SU-DHL-6 (cell line): ENCODE measurements around the gene RAB44.
"Not testable (repeated sequence)": the region's sequence is repeated elsewhere in the genome, so short reads cannot be mapped to it uniquely, and the experiment has no call there.

Source experiments
- H2AFZ ChIP-seq: fragments of 200-600 bp; sonication (generic); 2 replicates; pipeline ENCODE4 v1.6.1; 2014; ENCODE audit warnings: low read depth, mild to moderate bottlenecking, moderate library complexity, mixed read lengths, antibody characterized with exemption, low read length; ENCODE audit not compliant: severe bottlenecking
- H3F3A ChIP-seq: fragments of 200-600 bp; shearing (Covaris generic); 2 replicates; pipeline ENCODE4 v1.6.0; 2016; ENCODE audit warnings: antibody characterized with exemption, mild to moderate bottlenecking; ENCODE audit not compliant: insufficient read depth
- H3K27ac ChIP-seq: fragments of 200-600 bp; sonication (generic); 2 replicates; pipeline ENCODE4 v1.5.1; 2016; ENCODE audit warnings: low read depth, mild to moderate bottlenecking, low read length, moderate library complexity, mixed read lengths
- H3K27me3 ChIP-seq: fragments of 200-600 bp; sonication (generic), shearing (Covaris generic); 2 replicates; pipeline ENCODE4 v1.6.0; 2014; ENCODE audit warnings: mild to moderate bottlenecking, low read length
- H3K36me3 ChIP-seq: fragments of 200-600 bp; sonication (generic); 2 replicates; pipeline ENCODE4 v1.6.1; 2014; ENCODE audit warnings: mild to moderate bottlenecking, low read length, mixed read lengths
- H3K4me2 ChIP-seq: fragments of 300-600, 200-600 bp; shearing (Covaris generic), sonication (generic); 2 replicates; pipeline ENCODE4 v1.6.0; 2014; ENCODE audit warnings: low read length, low read depth, mild to moderate bottlenecking; ENCODE audit not compliant: poor library complexity, severe bottlenecking
- H3K4me3 ChIP-seq: fragments of 200-600 bp; sonication (generic); 2 replicates; pipeline ENCODE4 v1.5.1; 2014; ENCODE audit warnings: antibody characterized with exemption, low read length, mild to moderate bottlenecking, mixed read lengths; ENCODE audit not compliant: insufficient read depth, poor library complexity, severe bottlenecking
- H3K79me2 ChIP-seq: fragments of 200-600 bp; sonication (generic); 2 replicates; pipeline ENCODE4 v1.6.1; 2014; ENCODE audit warnings: mild to moderate bottlenecking, low read length, moderate library complexity; ENCODE audit not compliant: insufficient read depth
- H3K9ac ChIP-seq: fragments of 200-600 bp; sonication (generic); 2 replicates; pipeline ENCODE4 v1.7.0; 2014; ENCODE audit warnings: mild to moderate bottlenecking, low read length
- H3K9me2 ChIP-seq: fragments of 200-600 bp; sonication (generic); replicated peaks from 2 replicates; pipeline ENCODE4 v1.6.1; 2014; ENCODE audit warnings: low read length; ENCODE audit not compliant: insufficient read depth
- H3K9me3 ChIP-seq: fragments of 200-600 bp; sonication (generic); 2 replicates; pipeline ENCODE4 v1.6.1; 2014; ENCODE audit warnings: low read length, mixed read lengths; ENCODE audit not compliant: insufficient read depth
- H4K20me1 ChIP-seq: fragments of 200-600 bp; sonication (generic); 2 replicates; pipeline ENCODE4 v1.6.1; 2014; ENCODE audit warnings: low read depth, mild to moderate bottlenecking, antibody characterized with exemption, low read length, moderate library complexity, mixed read lengths
- EZH2phosphoT487 ChIP-seq: fragments of 200-600 bp; sonication (generic), shearing (Covaris generic); conservative IDR thresholded peaks from 2 replicates; pipeline ENCODE4 v1.6.1; 2018; ENCODE audit warnings: mild to moderate bottlenecking, antibody characterized with exemption, low read length, moderate library complexity, mixed read lengths
- TF ChIP-seq, protein P1 (sequence below): fragments of 200-600 bp; sonication (generic); IDR thresholded peaks from one replicate; pipeline ENCODE4 v1.5.1; 2017; ENCODE audit warnings: antibody characterized with exemption, mild to moderate bottlenecking, low read length, moderate library complexity; ENCODE audit not compliant: insufficient read depth, poor library complexity, severe bottlenecking

RAB44 gene

DNA sequence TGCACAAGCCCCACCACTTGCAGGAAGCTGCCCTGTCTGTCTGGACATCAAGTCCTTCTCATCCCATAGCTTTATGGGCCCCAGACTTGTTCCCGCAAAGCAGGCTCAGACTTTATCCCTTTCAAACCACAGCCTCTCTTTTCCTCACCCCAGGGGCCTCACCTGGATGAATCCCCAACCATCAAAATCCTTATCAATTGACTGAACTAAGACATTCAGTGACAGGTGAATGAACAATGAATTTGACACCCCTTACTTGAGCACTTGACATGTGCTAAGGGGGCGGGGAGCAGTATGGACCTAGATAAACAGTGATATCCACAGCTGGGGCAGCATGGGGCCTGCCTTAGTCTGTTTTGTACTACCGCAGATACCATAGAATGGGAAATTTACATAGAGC is 5.0 kb downstream of the RAB44 start:
- no peak overlapping the region for H3K4me2 ChIP-seq
- no peak overlapping the region for H3K4me3 ChIP-seq
- H3K27ac ChIP-seq, result no peak overlapping the region
- H3K9ac ChIP-seq, result no peak overlapping the region
- H3K9me2 ChIP-seq, result no peaks in the 10 kb centered on the region
- no peaks in the 10 kb centered on the region for H3K36me3 ChIP-seq
- no peak for TF ChIP-seq EZH2phosphoT487
- TF ChIP-seq, protein P1, sequence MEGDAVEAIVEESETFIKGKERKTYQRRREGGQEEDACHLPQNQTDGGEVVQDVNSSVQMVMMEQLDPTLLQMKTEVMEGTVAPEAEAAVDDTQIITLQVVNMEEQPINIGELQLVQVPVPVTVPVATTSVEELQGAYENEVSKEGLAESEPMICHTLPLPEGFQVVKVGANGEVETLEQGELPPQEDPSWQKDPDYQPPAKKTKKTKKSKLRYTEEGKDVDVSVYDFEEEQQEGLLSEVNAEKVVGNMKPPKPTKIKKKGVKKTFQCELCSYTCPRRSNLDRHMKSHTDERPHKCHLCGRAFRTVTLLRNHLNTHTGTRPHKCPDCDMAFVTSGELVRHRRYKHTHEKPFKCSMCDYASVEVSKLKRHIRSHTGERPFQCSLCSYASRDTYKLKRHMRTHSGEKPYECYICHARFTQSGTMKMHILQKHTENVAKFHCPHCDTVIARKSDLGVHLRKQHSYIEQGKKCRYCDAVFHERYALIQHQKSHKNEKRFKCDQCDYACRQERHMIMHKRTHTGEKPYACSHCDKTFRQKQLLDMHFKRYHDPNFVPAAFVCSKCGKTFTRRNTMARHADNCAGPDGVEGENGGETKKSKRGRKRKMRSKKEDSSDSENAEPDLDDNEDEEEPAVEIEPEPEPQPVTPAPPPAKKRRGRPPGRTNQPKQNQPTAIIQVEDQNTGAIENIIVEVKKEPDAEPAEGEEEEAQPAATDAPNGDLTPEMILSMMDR, result no peak
- no peaks in the 10 kb centered on the region for H3K9me3 ChIP-seq
- H3K79me2 ChIP-seq, result no peaks in the 10 kb centered on the region
- H3K27me3 ChIP-seq, result no peaks in the 10 kb centered on the region
- H3F3A ChIP-seq, result no peaks in the 10 kb centered on the region
- no peaks in the 10 kb centered on the region for H4K20me1 ChIP-seq
- no peak overlapping the region for H2AFZ ChIP-seq

DNA sequence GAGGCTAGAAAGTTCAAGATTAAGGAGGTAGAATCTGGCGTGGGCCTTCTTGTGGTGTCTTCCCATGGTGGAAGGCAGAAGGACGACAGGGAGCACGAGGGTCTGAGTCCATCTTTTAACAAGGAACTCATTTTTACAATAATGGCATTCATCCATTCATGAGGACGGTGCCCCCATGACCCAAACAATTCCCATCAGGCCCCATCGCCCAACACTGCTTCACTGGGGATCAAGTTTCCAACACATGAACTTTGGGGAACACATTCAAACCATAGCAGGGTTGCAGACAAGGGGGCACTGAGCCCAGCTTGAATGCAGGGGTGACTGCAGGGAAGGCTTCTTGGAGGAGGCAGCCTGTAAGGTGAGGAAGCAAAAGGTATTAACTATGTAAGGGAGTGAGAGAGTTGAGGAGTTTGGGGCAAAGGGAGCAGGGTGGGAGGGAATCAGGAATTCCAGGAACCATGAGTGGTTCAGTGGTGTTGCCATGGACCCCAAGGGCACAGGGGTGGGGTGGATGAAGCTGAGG is 5.5 kb downstream of the RAB44 start:
- no peaks in the 10 kb centered on the region for H3K9me3 ChIP-seq
- H3K36me3 ChIP-seq, result no peaks in the 10 kb centered on the region
- H3K79me2 ChIP-seq, result no peaks in the 10 kb centered on the region
- H2AFZ ChIP-seq, result no peak overlapping the region
- no peaks in the 10 kb centered on the region for H3K27me3 ChIP-seq
- TF ChIP-seq EZH2phosphoT487, result no peak
- TF ChIP-seq, protein P1, result no peak
- no peak overlapping the region for H3K9ac ChIP-seq
- H3K4me3 ChIP-seq, result no peak overlapping the region
- H4K20me1 ChIP-seq, result no peaks in the 10 kb centered on the region
- H3F3A ChIP-seq, result no peaks in the 10 kb centered on the region
- no peaks in the 10 kb centered on the region for H3K9me2 ChIP-seq
- no peak overlapping the region for H3K27ac ChIP-seq
- no peak overlapping the region for H3K4me2 ChIP-seq

DNA sequence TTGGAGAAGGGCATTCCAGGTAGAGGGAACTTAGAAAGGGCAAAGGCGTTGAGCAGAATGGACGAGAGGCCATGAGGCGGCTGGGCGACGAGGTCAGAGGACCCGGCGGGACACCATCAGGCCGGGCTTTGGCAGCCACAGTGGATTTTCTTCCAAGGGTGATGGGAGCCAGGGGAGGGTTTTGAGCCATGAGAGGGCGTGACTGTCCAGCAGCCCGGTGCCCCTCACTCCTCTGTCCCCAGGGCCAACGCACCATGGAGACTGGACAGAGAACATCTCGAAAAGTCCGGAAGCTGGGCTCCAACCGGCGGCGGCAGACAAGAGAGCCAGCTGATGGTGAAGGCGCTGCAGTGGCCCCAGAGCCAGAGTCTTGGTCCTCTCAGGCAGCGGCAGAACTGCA is 6.4 kb downstream of the RAB44 start:
- Histone ChIP-seq H3F3A (no peaks in the 10 kb centered on the region), H3K27ac (no peak overlapping the region), H3K9ac (no peak overlapping the region), H4K20me1 (no peaks in the 10 kb centered on the region), H3K9me3 (no peaks in the 10 kb centered on the region), H3K79me2 (no peaks in the 10 kb centered on the region), H3K9me2 (no peaks in the 10 kb centered on the region), H3K27me3 (no peaks in the 10 kb centered on the region), H3K4me2 (no peak overlapping the region), H3K36me3 (no peaks in the 10 kb centered on the region), H3K4me3 (no peak overlapping the region), H2AFZ (no peak overlapping the region)
- no peak for TF ChIP-seq EZH2phosphoT487
- TF ChIP-seq, protein P1, result no peak

DNA sequence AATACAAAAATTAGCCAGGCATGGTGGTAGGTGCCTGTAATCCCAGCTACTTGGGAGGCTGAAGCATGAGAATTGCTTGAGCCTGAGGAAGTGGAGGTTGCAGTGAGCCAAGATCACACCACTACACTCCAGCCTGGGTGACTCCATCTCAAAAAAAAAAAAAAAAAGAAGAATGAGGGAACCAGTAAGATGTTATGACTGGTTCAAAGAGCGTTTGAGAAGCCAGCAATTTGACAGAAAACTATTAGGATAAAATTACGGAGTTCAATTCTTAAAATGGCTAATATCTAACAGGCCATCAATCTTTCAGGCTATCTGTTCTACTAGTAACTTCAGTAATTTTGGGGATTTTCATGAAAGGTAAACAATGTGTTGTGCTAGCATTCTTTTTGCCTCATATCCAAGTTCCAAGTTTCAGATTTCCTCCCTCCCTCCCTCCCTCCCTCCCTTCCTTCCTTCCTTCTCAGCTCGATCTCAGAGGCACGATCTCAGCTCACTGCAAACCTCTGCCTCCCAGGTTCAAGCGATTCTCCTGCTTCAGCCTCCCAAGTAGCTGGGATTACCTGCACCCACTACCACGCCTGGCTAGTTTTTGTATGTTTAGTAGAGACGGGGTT is 7.4 kb downstream of the RAB44 start:
- not testable (repeated sequence) for H3K79me2 ChIP-seq, H3F3A ChIP-seq, H3K4me3 ChIP-seq, H2AFZ ChIP-seq, H4K20me1 ChIP-seq, H3K9ac ChIP-seq, H3K4me2 ChIP-seq, H3K27ac ChIP-seq, H3K36me3 ChIP-seq, H3K9me2 ChIP-seq, H3K27me3 ChIP-seq, H3K9me3 ChIP-seq
